Muscle of leg (tissue), 11 donors: ENCODE results near the gene SLC23A2. TPM values are rescaled to one million over a fixed set of nuclear protein-coding genes. Genes with fewer than 3 reads are reported as not detected.
"Not testable (repeated sequence)": the region's sequence is repeated elsewhere in the genome, so short reads cannot be mapped to it uniquely, and the experiment has no call there.

ENCODE experiments used
- DNase-seq: peaks from one replicate; pipeline ENCODE4 v3.0.0; 2013
- H3K27ac ChIP-seq: one replicate; pipeline ENCODE4 v1.5.1; 2013; ENCODE audit warnings: mild to moderate bottlenecking, low read length, control low read depth
- H3K27me3 ChIP-seq: one replicate; pipeline ENCODE4 v1.6.1; 2013; ENCODE audit warnings: low read length; ENCODE audit not compliant: control insufficient read depth, insufficient read depth
- H3K36me3 ChIP-seq: one replicate; pipeline ENCODE4 v1.6.1; 2013; ENCODE audit warnings: low read length; ENCODE audit not compliant: control insufficient read depth, insufficient read depth
- H3K4me1 ChIP-seq: one replicate; pipeline ENCODE4 v1.6.1; 2013; ENCODE audit warnings: low read length; ENCODE audit not compliant: control insufficient read depth, insufficient read depth
- H3K4me3 ChIP-seq: one replicate; pipeline ENCODE4 v1.5.1; 2013; ENCODE audit warnings: low read length, control low read depth
- H3K9me3 ChIP-seq: replicated peaks from 2 replicates; pipeline ENCODE4 v1.6.1; 2013; ENCODE audit warnings: low read depth, low read length; ENCODE audit not compliant: control insufficient read depth
- WGBS: methylation state at CpG from one replicate; pipeline ENCODE4 v1.1.5; 2013; ENCODE audit warnings: missing lambda C conversion rate; ENCODE audit not compliant: insufficient coverage; 5-methylcytosine and 5-hydroxymethylcytosine counted together
- polyA plus RNA-seq, 8 donors: library from polyadenylated mRNA; unstranded; fragments of 120-200 nt; gene quantifications; one replicate each; pipeline versions ENCODE4 v1.2.1 to v1.2.3, GENCODE V29; 2013; ENCODE audit warnings: inconsistent platforms in 1 of 8, low replicate concordance in 1 of 8; ENCODE audit not compliant: insufficient read length in 8 of 8, insufficient read depth in 1 of 8
- total RNA-seq: library from RNA; stranded (reverse); fragments of 120-200 nt; gene quantifications from one replicate; pipeline ENCODE4 v1.2.4, GENCODE V29; 2013

Gene SLC23A2
- total and polyA plus RNA-seq, 9 donors, result 7.6 to 13.7 (median 10.6) TPM

GRCh38 chr20:5035518-5035917 lies 34.2 kb upstream of the SLC23A2 start:
- not testable (repeated sequence) for H3K4me1 ChIP-seq, H3K36me3 ChIP-seq, H3K4me3 ChIP-seq, DNase-seq, H3K9me3 ChIP-seq, H3K27me3 ChIP-seq, H3K27ac ChIP-seq
- WGBS, result 80% methylated on average over 1 of the region's 1 CpG

DNA sequence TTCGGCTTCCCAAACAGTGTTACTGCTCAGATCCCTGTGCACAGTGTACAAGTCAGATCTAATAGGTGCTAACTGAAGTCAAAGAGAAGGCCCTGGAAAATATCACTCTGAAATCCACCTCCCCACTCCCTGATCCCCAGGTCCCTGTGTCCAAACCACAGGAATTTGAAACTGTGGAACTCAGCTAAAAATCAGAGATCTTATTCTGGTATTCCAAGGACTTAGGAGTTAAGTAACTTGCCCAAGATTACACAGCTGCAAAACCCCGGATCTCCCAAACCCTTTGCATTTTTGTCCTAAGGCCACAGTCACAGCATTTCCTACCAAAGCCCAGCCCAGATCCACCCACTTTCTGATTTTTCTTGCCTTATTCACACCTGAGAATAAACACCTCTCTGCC lies 32.3 kb upstream of the SLC23A2 start:
- H3K27me3 ChIP-seq, result no peaks in the 10 kb centered on the region
- 33% methylated on average over 1 of the region's 2 CpGs for WGBS
- no peak for DNase-seq

GRCh38 chr20:5031701-5032100 lies 30.4 kb upstream of the SLC23A2 start:
- H3K27ac ChIP-seq, DNase-seq, H3K9me3 ChIP-seq, H3K36me3 ChIP-seq, H3K4me1 ChIP-seq, H3K4me3 ChIP-seq, H3K27me3 ChIP-seq: not testable (repeated sequence)
- 91% methylated on average over 10 of the region's 10 CpGs for WGBS

More for the DNA sequence above, 32.3 kb upstream of the SLC23A2 start:
- H3K36me3 ChIP-seq, result no peaks in the 10 kb centered on the region
- no peaks in the 10 kb centered on the region for H3K9me3 ChIP-seq
- H3K4me1 ChIP-seq, result no peaks in the 10 kb centered on the region
- no peak overlapping the region for H3K4me3 ChIP-seq
- no peak overlapping the region for H3K27ac ChIP-seq

DNA sequence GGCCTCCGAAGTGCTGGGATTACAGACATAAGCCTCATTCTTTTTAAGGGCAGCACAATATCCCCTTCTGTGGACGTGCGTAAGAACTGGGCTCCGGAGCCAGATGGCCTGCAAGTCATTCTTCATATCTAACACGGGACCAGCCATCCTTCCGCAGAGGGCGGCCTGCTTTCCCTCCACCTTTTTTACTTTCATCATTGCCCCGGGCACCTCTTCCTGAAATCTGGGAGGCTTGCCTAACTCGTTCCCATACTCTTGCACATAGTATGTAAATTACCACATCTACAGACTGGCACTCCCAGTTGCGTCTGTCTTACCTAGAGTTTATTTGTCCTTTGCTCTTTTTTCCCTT lies 29.9 kb upstream of the SLC23A2 start:
- Histone ChIP-seq H3K27ac (no peak overlapping the region), H3K36me3 (no peaks in the 10 kb centered on the region), H3K4me1 (no peaks in the 10 kb centered on the region), H3K27me3 (no peaks in the 10 kb centered on the region), H3K4me3 (no peak overlapping the region), H3K9me3 (no peaks in the 10 kb centered on the region)
- no peak for DNase-seq
- WGBS, result 78% methylated on average over 9 of the region's 10 CpGs

GRCh38 chr20:5030348-5031205 lies 29.3 kb upstream of the SLC23A2 start:
- H3K4me1 ChIP-seq, result no peaks in the 10 kb centered on the region
- no peaks in the 10 kb centered on the region for H3K27me3 ChIP-seq
- whole genome bisulfite sequencing, result 60% methylated on average over 7 of the region's 10 CpGs
- H3K4me3 ChIP-seq, result no peak overlapping the region
- H3K27ac ChIP-seq, result no peak overlapping the region
- DNase-seq, result peak; percentile 31
- no peaks in the 10 kb centered on the region for H3K9me3 ChIP-seq
- no peaks in the 10 kb centered on the region for H3K36me3 ChIP-seq

- not testable (repeated sequence) for DNase-seq, H3K27me3 ChIP-seq, H3K27ac ChIP-seq, H3K9me3 ChIP-seq, H3K4me1 ChIP-seq, H3K36me3 ChIP-seq, H3K4me3 ChIP-seq
- WGBS, result no CpG with 5 or more reads among the region's 4 CpGs
Observed at GRCh38 chr20:5028258-5029059, 27.1 kb upstream of the SLC23A2 start.

DNA sequence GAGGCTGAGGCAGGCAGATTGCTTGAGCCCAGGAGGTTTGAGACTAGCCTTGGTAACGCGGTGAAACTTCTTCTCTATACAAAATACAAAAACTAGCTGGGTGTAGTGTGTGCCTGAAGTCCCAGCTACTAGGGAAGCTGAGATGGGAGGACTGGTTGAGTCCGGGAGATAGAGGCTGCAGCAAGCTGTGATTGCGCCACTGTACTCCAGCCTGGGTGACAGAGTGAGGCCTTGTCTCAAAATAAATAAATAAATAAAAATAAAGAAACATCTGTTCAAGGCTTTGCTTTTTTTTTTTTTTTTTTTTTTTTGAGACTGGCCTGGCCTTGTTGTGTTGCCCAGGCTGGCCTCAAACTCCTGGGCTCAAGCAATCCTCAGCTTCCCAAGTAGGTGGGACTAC lies 23.7 kb upstream of the SLC23A2 start:
- WGBS, result no CpG with 5 or more reads among the region's 4 CpGs
- no peak overlapping the region for H3K4me3 ChIP-seq
- H3K27me3 ChIP-seq, result no peaks in the 10 kb centered on the region
- no peaks in the 10 kb centered on the region for H3K36me3 ChIP-seq
- H3K4me1 ChIP-seq, result no peaks in the 10 kb centered on the region
- no peak overlapping the region for H3K27ac ChIP-seq
- H3K9me3 ChIP-seq, result no peaks in the 10 kb centered on the region
- no peak for DNase-seq

DNA sequence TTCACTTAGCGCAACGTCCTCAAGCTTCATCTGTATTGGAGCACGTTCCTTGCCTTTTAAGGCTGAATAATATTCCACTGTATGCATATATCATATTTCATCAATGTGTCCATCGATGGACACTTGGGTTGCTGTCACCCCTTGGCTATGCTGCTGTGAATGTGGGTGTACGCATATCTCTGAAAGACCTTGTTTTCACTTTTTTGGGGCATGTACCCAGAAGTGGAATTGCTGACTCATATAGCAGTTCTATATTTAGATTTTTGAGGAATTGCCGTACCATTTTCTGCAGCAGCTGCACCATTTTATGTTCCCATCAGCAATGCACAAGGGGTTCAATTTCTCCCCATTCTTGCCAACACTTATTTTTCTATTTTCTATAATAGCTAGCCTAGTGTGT lies 22.8 kb upstream of the SLC23A2 start:
- no peak for DNase-seq
- Histone ChIP-seq H3K27me3 (no peaks in the 10 kb centered on the region), H3K4me1 (no peaks in the 10 kb centered on the region), H3K36me3 (no peaks in the 10 kb centered on the region), H3K9me3 (no peaks in the 10 kb centered on the region), H3K4me3 (no peak overlapping the region), H3K27ac (no peak overlapping the region)
- WGBS, result no CpG with 5 or more reads among the region's 6 CpGs

DNA sequence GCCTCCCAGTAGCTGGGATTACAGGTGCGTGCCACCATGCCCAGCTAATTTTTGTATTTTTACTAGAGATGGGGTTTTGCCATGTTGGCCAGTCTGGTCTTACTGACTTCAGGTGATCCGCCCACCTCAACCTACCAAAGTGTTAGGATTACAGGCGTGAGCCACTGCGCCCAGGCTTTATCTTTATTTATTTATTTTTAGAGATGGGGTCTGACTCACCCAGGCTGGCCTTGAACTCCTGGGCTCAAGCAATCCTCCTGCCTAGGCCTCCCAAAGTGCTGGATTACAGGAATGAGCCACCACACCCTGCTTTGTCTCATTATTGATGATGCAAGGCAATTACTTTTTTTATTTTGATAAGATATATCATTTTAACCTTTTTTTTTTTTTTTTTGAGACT lies 21.9 kb upstream of the SLC23A2 start:
- H3K9me3 ChIP-seq, DNase-seq, H3K27me3 ChIP-seq, H3K4me3 ChIP-seq, H3K36me3 ChIP-seq, H3K27ac ChIP-seq, H3K4me1 ChIP-seq: not testable (repeated sequence)
- no CpG with 5 or more reads among the region's 4 CpGs for WGBS

- 91% methylated on average over 4 of the region's 5 CpGs for WGBS
- DNase-seq, result no peak
- H3K4me1 ChIP-seq, result no peaks in the 10 kb centered on the region
- H3K36me3 ChIP-seq, result no peaks in the 10 kb centered on the region
- H3K27ac ChIP-seq, result no peak overlapping the region
- H3K27me3 ChIP-seq, result no peaks in the 10 kb centered on the region
- H3K4me3 ChIP-seq, result no peak overlapping the region
- no peaks in the 10 kb centered on the region for H3K9me3 ChIP-seq
Observed at GRCh38 chr20:5020760-5021159, 19.4 kb upstream of the SLC23A2 start.
